ENCODE data around the gene NDUFS8. TPM values are rescaled to one million over a fixed set of nuclear protein-coding genes. Genes with fewer than 3 reads are reported as not detected.

NDUFS8 gene
- total RNA-seq, 1 experiment from 2014 or later, result 576 TPM

- intact Hi-C loops (cut with micrococcal nuclease), result loop anchor here (5.0 kb wide), 1 partner anchor 129 kb away; no protein-coding TSS in a partner anchor
- Histone ChIP-seq H4K20me1 (ENCODE audit: low read length) (0 out of 2 replicates have a peak, but pooled peaks cover 4% of the 10 kb centered on the region), H3K79me2 (ENCODE audit: low read length) (peaks cover 3% of the 10 kb centered on the region; the same call in 1 of the 2 replicates), H3K9me2 (replicated peaks; ENCODE audit: low read length) (no peaks in the 10 kb centered on the region), H3K4me1 (ENCODE audit: insufficient read depth, low read length) (no peaks in the 10 kb centered on the region), H3K4me3 (ENCODE audit: low read length) (no peak overlapping the region), H3F3A (ENCODE audit: low read length, unreplicated experiment) (no peaks in the 10 kb centered on the region), H3K36me3 (ENCODE audit: low read depth, low read length) (peaks cover 32% of the 10 kb centered on the region; the same call in 1 of the 2 replicates), H3K27me3 (ENCODE audit: low read length) (no peaks in the 10 kb centered on the region), H3K4me2 (ENCODE audit: low read length) (no peak overlapping the region), H3K9ac (ENCODE audit: low read length) (no peak overlapping the region), H2AFZ (ENCODE audit: low read length) (no peak overlapping the region), H3K9me3 (ENCODE audit: low read length) (no peaks in the 10 kb centered on the region), H3K27ac (ENCODE audit: low read length) (no peak overlapping the region)
- POLR2A ChIA-PET (ENCODE audit: unreplicated experiment), result no interaction called here
- TF ChIP-seq, protein P1, sequence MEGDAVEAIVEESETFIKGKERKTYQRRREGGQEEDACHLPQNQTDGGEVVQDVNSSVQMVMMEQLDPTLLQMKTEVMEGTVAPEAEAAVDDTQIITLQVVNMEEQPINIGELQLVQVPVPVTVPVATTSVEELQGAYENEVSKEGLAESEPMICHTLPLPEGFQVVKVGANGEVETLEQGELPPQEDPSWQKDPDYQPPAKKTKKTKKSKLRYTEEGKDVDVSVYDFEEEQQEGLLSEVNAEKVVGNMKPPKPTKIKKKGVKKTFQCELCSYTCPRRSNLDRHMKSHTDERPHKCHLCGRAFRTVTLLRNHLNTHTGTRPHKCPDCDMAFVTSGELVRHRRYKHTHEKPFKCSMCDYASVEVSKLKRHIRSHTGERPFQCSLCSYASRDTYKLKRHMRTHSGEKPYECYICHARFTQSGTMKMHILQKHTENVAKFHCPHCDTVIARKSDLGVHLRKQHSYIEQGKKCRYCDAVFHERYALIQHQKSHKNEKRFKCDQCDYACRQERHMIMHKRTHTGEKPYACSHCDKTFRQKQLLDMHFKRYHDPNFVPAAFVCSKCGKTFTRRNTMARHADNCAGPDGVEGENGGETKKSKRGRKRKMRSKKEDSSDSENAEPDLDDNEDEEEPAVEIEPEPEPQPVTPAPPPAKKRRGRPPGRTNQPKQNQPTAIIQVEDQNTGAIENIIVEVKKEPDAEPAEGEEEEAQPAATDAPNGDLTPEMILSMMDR (conservative IDR thresholded peaks at IDR 0.05; ENCODE audit: low read depth, low read length), result no peak
- TF ChIP-seq EZH2 (IDR thresholded peaks at IDR 0.05; ENCODE audit: low read length, unreplicated experiment) (no peak), EZH2phosphoT487 (IDR thresholded peaks at IDR 0.05; ENCODE audit: borderline replicate concordance, low read length) (no peak)
- CTCF ChIA-PET, result no interaction called here
- ATAC-seq (no peak), DNase-seq (no peak)
- no TSS peak for BruUV-seq (replicated peaks)
Observed at GRCh38 chr11:68077617-68078582, 47.4 kb downstream of the NDUFS8 start.

DNA sequence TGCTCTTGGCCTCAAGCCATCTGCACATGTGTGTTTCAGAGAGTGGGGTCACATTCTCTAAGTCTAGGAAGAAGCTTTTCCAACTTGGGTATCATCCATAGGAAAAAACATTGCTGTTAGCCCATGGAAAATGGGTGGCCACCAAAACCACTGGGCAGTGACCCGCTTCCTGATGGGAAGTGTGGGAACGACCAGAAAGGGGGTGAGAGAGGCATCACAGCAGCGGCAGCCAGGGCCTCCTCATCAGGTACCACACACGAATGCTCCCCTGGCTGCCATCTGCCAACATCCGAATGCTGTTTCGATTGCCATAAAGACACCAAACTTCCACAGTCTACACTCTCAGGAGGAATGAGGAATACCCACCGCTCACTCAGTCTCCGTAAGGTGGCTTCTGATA lies 50.4 kb downstream of the NDUFS8 start:
- Histone ChIP-seq H3K4me2 (ENCODE audit: low read length) (no peak overlapping the region), H3K4me3 (ENCODE audit: low read length) (no peak overlapping the region), H3K36me3 (ENCODE audit: low read depth, low read length) (peaks cover 28% of the 10 kb centered on the region; the same call in 1 of the 2 replicates), H3F3A (ENCODE audit: low read length, unreplicated experiment) (no peaks in the 10 kb centered on the region), H3K4me1 (ENCODE audit: insufficient read depth, low read length) (no peaks in the 10 kb centered on the region), H3K9ac (ENCODE audit: low read length) (no peak overlapping the region), H3K27ac (ENCODE audit: low read length) (no peak overlapping the region), H3K79me2 (ENCODE audit: low read length) (peaks cover 8% of the 10 kb centered on the region; the same call in 1 of the 2 replicates), H3K9me3 (ENCODE audit: low read length) (no peaks in the 10 kb centered on the region), H4K20me1 (ENCODE audit: low read length) (0 out of 2 replicates have a peak, but pooled peaks cover 4% of the 10 kb centered on the region), H3K27me3 (ENCODE audit: low read length) (no peaks in the 10 kb centered on the region), H3K9me2 (replicated peaks; ENCODE audit: low read length) (no peaks in the 10 kb centered on the region), H2AFZ (ENCODE audit: low read length) (no peak overlapping the region)
- ATAC-seq, result no peak
- ChIA-PET POLR2A (ENCODE audit: unreplicated experiment) (no interaction called here), CTCF (no interaction called here)
- no peak for DNase-seq
- intact Hi-C loops (cut with micrococcal nuclease), result no loop called here
- BruUV-seq (replicated peaks), result no TSS peak
- TF ChIP-seq EZH2phosphoT487 (IDR thresholded peaks at IDR 0.05; ENCODE audit: borderline replicate concordance, low read length) (no peak), EZH2 (IDR thresholded peaks at IDR 0.05; ENCODE audit: low read length, unreplicated experiment) (no peak)
- TF ChIP-seq, protein P1 (conservative IDR thresholded peaks at IDR 0.05; ENCODE audit: low read depth, low read length), result no peak

GRCh38 chr11:68081691-68082090 lies 51.2 kb downstream of the NDUFS8 start:
- Histone ChIP-seq H3K27ac (ENCODE audit: low read length) (no peak overlapping the region), H3K4me1 (ENCODE audit: insufficient read depth, low read length) (no peaks in the 10 kb centered on the region), H3K4me3 (ENCODE audit: low read length) (no peak overlapping the region), H4K20me1 (ENCODE audit: low read length) (0 out of 2 replicates have a peak, but pooled peaks cover 4% of the 10 kb centered on the region), H3K9me3 (ENCODE audit: low read length) (no peaks in the 10 kb centered on the region), H2AFZ (ENCODE audit: low read length) (no peak overlapping the region), H3K36me3 (ENCODE audit: low read depth, low read length) (peaks cover 28% of the 10 kb centered on the region; the same call in 1 of the 2 replicates), H3F3A (ENCODE audit: low read length, unreplicated experiment) (no peaks in the 10 kb centered on the region), H3K9ac (ENCODE audit: low read length) (no peak overlapping the region), H3K27me3 (ENCODE audit: low read length) (no peaks in the 10 kb centered on the region), H3K79me2 (ENCODE audit: low read length) (peaks cover 8% of the 10 kb centered on the region; the same call in 1 of the 2 replicates), H3K9me2 (replicated peaks; ENCODE audit: low read length) (no peaks in the 10 kb centered on the region), H3K4me2 (ENCODE audit: low read length) (no peak overlapping the region)
- TF ChIP-seq, protein P1 (conservative IDR thresholded peaks at IDR 0.05; ENCODE audit: low read depth, low read length), result no peak
- DNase-seq (no peak), ATAC-seq (no peak)
- ChIA-PET CTCF (no interaction called here), POLR2A (ENCODE audit: unreplicated experiment) (no interaction called here)
- BruUV-seq (replicated peaks), result no TSS peak
- intact Hi-C loops (cut with micrococcal nuclease), result no loop called here

Measured in PC-3 (cell line).